GM08714 (cell line): ENCODE results near the gene SIRT2.
"Not testable (repeated sequence)": the region's sequence is repeated elsewhere in the genome, so short reads cannot be mapped to it uniquely, and the experiment has no call there.

Source experiments
- H3K4me3 ChIP-seq: fragments of 200-500 bp; sonication (Bioruptor generic); 2 replicates; pipeline ENCODE4 v1.5.1; 2014; ENCODE audit warnings: mild to moderate bottlenecking, low read length, inconsistent platforms
- ZNF274 ChIP-seq: IDR thresholded peaks from 2 replicates; pipeline ENCODE4 v1.6.1; 2012; ENCODE audit warnings: mild to moderate bottlenecking, low read depth, low read length

Gene SIRT2

GRCh38 chr19:38870612-38871011, 28.8 kb downstream of the SIRT2 start:
- H3K4me3 ChIP-seq: no peak overlapping the region
- no peak for TF ChIP-seq ZNF274

GRCh38 chr19:38869836-38870607, 29.4 kb downstream of the SIRT2 start:
- TF ChIP-seq ZNF274: no peak
- peak overlapping the region; percentile 47; the same call in 1 of the 2 replicates for H3K4me3 ChIP-seq

GRCh38 chr19:38869160-38869835, 30.1 kb downstream of the SIRT2 start:
- peak overlapping the region; percentile 47; the same call in 1 of the 2 replicates for H3K4me3 ChIP-seq
- no peak for TF ChIP-seq ZNF274

- no peak for TF ChIP-seq ZNF274
- H3K4me3 ChIP-seq: no peak overlapping the region; the same call in 1 of the 2 replicates
Observed at GRCh38 chr19:38868551-38868950, 30.9 kb downstream of the SIRT2 start.

- TF ChIP-seq ZNF274: no peak
- H3K4me3 ChIP-seq: no peak overlapping the region
Observed at GRCh38 chr19:38867171-38867780, 32.1 kb downstream of the SIRT2 start.

GRCh38 chr19:38862321-38863059, 36.9 kb downstream of the SIRT2 start:
- no peak overlapping the region for H3K4me3 ChIP-seq
- no peak for TF ChIP-seq ZNF274

- H3K4me3 ChIP-seq: no peak overlapping the region
- no peak for TF ChIP-seq ZNF274
Observed at GRCh38 chr19:38861368-38861767, 38.0 kb downstream of the SIRT2 start.

- H3K4me3 ChIP-seq: not testable (repeated sequence)
Observed at GRCh38 chr19:38859631-38860204, 39.7 kb downstream of the SIRT2 start.

- no peak for TF ChIP-seq ZNF274
- H3K4me3 ChIP-seq: no peak overlapping the region
Observed at GRCh38 chr19:38856813-38857212, 42.6 kb downstream of the SIRT2 start.

GRCh38 chr19:38855751-38856150, 43.7 kb downstream of the SIRT2 start:
- H3K4me3 ChIP-seq: not testable (repeated sequence)

- not testable (repeated sequence) for H3K4me3 ChIP-seq
Observed at GRCh38 chr19:38854961-38855360, 44.5 kb downstream of the SIRT2 start.

GRCh38 chr19:38853214-38853613, 46.2 kb downstream of the SIRT2 start:
- H3K4me3 ChIP-seq: peak overlapping the region; percentile 73; the same call in 1 of the 2 replicates
- TF ChIP-seq ZNF274: no peak

- peak overlapping the region; percentile 73 for H3K4me3 ChIP-seq
Observed at GRCh38 chr19:38852231-38853044, 47.0 kb downstream of the SIRT2 start.

More at GRCh38 chr19:38852231-38853044, 47.0 kb downstream of the SIRT2 start:
- TF ChIP-seq ZNF274: no peak
